HG03025 (cell line): ENCODE results near the gene GDPD4.

Experiments used
- ATAC-seq: cut with Tn5 transposase; IDR thresholded peaks from one replicate; pipeline ENCODE4 v1.9.1; 2021; ENCODE audit warnings: mild to moderate bottlenecking, moderate library complexity; ENCODE audit not compliant: unreplicated experiment, low FRiP score

The GDPD4 gene

DNA sequence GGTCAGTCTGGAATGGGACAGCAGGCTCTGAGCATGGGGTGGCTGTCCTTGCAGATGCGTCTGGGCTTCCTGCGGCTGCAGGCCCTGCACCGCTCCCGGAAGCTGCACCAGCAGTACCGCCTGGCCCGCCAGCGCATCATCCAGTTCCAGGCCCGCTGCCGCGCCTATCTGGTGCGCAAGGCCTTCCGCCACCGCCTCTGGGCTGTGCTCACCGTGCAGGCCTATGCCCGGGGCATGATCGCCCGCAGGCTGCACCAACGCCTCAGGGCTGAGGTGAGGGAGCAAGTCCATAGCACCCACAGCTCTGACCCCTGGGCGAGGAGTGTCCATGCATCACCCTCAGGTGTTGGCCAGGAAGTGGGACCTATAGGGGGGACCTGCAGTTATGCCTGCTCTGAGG is 121.8 kb downstream of the GDPD4 start:
- ATAC-seq: no peak

DNA sequence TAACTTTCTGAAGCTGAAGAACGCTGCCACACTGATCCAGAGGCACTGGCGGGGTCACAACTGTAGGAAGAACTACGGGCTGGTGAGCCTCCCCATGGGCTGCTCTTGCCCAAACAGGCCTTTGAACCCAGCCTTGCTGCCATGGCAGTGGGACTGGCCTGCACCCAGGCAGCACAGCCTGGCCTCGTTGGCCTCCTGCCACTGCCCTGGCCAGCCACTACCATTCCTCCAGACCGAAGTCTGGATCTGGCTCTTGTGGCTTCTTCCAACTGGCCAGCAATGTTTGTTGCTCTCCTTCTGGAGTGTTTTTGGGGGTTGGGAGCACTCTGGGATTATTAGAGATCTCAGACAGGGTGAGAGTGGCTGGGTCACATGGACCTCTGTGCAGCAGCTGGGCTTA is 122.4 kb downstream of the GDPD4 start:
- no peak for ATAC-seq

DNA sequence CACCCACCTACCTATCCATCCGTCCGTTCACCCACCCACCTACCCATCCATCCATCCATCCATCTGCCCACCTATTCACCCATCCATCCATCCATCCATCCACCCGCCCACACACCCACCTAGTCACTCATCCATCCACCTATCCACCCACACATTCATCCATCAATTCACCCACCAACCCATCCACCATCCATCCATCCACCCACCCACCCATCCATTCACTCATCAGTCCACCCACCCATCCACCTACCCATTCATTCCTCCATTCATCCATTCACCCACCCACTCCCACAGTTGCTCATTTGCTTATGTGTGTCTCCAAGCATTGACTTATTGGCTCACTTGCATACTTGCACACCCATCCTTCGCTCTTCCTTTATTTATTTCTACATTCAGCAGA is 123.3 kb downstream of the GDPD4 start:
- ATAC-seq: no peak

DNA sequence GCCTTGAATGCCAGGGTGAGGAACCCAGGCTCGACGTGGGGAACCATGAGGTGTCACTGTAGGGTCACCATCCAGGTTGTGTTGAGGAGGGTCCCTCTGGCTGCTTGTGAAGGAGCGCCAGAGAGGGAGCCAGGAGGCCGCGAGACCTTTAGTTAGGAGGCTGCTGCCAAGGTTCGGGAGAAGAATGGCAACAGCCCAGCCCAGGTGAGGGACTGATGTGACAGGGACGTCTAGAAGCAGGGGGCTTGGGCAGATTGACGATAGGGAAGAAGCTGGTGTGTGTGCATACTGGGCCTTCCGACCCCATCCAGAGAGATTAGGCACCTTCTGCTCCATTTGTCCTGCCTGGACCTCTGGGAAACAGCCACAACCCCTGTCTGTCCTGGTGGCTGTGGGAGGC is 124.5 kb downstream of the GDPD4 start:
- no peak for ATAC-seq

DNA sequence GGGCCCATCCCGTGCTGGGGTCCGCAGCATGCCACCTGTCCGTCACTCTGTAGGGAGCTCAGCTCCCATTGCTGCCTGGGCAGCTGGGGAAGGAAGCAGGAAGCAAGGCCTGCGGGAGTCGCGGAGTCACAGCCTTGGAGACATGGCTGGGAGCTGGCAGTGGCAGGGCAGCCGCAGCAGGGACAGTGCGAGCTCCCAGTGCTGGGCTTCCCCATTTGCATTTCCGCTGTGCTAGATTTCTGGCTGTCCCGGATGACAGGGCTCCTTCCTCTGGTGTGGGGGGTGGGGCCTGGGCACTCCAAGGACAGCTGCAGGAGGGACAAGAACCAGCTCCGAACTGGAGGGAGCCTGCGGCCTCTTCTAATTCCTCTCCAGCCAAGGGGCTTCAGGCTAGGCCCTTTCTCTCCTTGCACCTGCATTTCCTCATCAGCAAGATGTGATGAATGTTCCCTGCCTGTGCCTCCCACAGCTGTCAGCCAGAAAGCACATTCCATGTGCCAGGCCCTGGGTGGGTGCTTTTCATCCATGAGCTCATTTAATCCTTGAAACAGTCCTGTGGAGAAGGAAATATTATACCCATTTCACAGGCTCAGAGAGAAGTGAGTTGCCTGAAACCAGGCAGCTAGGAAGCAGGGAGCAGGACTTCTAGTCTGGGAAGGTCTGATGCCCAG is 125.5 kb downstream of the GDPD4 start:
- ATAC-seq: no peak

DNA sequence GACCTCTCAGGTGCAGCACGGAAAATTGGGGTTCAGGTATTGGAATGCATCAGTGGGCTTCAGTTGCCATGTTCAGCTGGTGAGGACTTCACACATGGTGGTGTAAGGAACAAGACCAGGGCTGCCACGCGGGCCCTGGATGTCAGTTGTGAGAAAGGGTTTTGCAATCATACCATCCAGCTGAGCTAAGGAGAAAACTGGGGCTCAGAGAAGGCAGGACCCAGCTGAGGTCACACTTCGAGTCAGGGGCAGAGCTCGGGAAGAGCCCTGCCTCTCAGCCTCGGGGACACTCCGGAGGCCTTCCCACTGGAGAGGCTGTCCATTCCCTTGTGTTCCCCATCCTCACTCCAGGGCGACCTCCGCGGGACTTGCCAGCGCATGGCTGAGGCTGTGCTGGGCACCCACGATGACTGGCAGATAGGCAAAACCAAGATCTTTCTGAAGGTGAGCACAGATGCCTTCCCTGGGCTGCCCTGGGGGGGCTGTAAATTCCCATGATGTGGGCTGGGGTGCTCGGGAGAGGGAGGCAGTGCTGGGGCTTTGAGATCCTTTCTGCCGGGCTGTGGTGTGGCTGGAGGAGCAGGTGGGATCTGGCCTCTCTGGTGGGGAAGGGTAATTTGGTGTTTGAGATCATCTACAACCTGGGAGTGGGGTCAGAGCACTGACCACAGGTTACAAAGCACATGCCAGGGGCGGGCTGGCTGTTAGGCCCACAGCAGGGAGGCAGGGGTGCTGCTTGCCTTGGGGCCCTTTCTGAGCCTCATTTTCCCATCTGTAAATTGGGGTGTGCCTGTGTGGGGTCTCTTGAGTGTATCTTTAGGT is 126.3 kb downstream of the GDPD4 start:
- no peak for ATAC-seq

DNA sequence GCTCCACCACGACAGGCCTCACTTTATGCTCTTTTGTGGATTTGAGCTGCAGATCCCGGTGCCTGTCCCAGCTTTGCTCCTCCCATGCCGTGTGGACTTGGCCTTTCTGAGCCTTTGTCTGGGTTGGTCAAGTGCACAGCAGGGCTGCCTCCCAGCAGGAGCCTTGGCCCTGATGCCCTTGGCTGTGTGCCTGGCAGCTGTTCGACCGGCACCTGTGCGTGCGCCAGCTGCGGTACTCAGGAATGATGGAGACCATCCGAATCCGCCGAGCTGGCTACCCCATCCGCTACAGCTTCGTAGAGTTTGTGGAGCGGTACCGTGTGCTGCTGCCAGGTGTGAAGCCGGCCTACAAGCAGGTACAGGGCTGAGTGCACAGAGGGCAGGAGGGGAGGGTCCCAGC is 126.9 kb downstream of the GDPD4 start:
- ATAC-seq: no peak

DNA sequence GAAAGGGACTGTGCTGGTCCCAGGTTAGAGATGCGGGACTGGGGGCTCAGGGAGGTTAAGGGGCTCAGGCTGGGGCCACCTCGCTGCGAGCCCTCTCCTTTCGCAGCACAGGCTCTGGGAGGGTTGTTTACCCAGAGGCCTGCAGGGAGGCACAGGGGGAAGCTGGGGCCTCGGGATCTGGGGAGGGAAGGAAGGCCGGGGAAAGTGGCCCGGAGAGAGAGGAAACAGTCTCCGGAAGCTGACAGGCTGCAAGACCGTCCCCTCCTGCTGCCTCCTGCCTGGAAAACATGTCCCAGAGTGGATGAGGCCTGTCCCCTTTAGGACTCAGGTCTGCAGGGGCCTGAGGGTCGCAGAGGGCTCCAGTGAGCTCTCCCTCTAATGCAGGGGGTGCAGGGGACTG is 128.0 kb downstream of the GDPD4 start:
- no peak for ATAC-seq

DNA sequence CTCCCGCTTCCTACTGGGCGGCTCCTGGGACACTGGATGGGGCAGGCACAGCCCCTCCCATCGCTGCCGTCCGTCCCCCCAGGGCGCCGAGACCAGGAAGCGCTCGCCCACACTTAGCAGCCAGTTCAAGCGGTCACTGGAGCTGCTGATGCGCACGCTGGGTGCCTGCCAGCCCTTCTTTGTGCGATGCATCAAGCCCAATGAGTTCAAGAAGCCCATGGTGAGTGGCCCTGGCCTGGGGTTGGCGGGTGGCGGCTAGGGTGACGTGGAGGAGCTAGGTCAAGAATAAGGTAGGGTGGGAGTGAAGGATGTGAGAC is 128.9 kb downstream of the GDPD4 start:
- no peak for ATAC-seq

DNA sequence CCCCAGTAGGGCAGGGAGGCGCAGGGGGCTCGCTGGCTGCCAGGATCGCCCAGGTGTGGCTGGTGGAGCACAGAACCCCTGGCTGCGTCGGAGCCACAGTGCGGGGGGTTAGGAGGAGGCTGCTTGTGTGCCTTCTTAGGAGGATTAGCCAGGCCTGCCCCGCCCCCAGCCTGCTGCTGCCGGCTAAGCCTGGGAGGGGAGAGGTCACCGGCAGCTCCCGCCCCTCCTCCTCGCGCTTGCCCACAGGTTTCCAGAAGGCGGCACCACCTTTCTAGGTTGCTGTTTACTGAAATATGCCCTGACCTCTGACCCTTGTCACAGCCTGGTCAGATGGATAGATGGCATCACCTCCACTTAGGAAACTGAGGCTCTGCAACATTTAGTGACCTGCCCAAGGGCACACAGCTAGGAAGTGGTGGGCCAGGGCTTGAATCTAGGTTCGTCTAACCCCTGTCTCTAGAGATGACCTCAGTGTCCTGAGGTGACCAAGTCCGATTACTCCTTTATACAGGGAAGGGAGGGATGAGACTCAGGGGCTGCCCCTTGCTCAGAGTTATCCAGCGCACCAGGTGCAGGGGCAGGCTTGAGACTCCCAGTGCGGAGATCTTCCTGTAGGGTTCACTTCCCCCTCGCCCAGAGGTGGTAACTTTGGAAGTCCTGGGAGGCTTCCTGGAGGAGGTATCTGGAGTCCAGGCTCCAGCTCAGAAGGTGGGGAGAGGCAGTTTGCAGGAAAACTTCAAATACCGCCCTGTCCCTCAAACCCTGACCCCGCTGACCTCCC is 129.4 kb downstream of the GDPD4 start:
- no peak for ATAC-seq

DNA sequence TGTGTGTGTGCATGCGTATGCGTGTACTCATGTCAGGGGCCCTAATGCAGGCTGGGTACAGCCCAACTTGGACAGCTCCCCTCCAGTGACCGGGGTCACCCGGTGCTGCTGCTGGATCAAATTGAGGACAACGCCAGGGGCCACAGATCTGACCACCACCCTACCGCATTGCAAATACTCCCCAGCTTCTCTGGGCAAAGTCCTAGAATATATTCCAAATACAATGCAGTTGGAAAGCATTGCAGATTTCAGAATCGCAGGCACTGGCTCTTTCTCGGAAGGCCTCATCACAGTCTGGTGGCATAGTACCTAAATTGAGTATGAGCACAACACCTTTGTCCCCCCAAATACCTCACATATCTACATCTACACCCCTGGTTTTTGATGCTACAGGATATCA is 130.2 kb downstream of the GDPD4 start:
- ATAC-seq: no peak

DNA sequence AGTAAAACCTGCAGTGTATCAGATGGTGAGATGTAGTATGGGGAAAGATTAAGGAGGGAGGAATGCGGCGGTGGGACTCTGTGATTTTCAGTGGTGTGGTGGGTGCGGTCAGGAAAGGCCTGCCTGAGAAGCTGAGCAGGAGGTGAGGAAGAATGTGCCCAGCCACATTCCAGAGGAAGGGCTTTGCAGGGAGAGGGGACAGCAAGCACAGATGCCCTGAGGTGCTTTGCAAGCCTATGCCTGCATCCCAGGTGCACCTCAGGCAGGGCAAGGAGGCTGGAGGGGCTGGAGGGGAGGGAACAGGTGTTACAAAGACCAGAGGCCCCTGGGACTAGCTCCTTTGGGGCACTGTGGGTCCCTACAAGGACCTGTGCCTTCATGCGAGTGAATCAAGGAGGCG is 131.4 kb downstream of the GDPD4 start:
- ATAC-seq: no peak

DNA sequence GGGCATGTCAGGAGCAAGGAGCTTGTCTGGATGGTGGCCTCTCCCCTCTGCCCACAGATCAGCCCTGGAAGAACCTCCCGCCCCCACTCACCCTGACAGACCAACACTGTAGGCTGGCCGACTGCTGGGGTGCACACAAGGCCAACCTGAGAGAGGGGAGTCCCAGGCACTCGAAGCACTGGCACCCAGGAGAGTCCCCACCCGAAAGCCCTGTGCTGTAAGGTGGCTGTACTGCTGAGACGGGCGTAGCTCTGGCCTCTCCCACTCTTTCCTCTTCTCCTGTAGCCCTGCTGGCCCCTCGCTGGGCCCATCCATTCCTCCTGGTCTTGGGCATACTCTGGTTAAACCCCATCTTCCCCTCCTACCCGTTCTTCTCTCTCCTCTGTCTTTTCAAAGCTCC is 133.7 kb downstream of the GDPD4 start:
- ATAC-seq: no peak

DNA sequence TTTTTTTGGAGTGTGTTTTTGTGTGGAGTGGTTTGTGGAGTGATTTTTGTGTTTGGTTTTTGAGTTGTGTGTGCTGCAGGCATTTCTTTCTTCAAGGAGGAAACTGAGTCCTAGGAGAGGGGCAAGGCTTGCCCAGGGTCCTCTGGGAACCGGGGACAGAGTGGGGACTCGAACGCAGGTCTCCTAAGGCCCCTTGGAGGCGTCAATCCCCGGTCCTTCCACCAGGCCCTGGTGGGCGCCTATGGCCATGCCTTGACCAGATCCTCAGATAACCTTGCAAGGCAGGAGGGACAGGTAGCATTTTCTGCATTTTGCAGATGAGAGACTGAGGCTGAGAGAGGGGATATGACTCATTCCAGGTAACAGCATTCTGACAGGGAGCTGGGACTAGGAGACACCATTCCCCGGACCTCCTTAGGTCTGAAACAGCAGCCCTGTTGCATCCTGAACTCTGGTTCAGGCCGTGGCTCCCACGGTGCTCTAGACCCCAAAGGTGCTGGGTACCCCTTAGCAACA is 134.3 kb downstream of the GDPD4 start:
- no peak for ATAC-seq
